Fibroblast of skin of left quadriceps (primary cell): Measurements from ENCODE around the gene KCNJ10.

Source experiments
- DNase-seq, 2 experiments: peaks; one replicate each; pipeline ENCODE4 v3.0.0-alpha.2; 2013; ENCODE audit warnings: low read depth in 2 of 2

KCNJ10 gene

GRCh38 chr1:160024195-160024905, 45.6 kb downstream of the KCNJ10 start:
- DNase-seq = no peak

DNA sequence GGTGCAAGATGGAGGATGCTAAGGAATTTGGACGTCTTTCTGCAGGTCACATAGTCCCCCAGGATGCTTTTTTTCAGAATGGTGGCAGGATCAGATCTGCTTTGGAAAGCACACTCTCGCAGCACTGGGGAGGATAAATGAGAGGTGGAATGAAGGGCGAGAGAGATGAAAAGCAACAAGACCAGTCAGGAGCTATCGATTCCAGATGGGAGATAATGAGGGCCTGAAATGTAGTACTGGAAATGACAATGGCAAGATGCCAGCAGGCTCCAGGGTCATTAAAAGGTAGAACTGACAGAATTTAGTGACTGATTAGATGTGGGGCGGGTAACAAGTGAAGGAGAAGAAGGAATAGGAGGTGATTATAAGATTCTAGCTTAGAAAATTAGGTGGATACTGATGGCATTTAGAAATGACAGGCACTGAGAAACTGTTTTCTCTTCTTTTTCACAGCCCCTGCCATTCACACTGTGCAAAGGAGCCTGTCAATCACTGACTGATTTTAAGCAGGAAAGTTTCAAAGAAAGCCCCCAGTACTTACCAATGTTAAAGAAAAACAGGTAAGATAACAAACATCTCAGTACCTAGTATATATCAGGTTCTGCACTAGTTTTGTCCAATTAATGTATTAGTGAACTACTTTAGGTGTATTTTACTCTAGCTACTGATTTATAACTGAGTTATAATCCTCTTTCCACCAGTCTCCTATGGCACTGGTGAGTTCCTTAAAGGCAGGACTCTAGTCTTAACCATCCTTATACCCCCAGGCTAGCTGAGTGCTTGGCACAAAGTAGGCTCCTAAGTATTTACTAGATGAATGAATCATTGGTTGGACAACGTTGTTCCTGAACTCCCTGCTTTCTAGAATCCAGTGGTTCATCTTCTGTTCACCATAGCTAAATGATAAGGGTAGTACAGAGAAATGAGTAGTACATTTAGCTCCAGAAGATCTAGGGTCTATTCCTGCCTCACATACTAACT, 47.3 kb downstream of the KCNJ10 start:
- no peak for DNase-seq

GRCh38 chr1:160021376-160022074, 48.4 kb downstream of the KCNJ10 start:
- no peak for DNase-seq

DNA sequence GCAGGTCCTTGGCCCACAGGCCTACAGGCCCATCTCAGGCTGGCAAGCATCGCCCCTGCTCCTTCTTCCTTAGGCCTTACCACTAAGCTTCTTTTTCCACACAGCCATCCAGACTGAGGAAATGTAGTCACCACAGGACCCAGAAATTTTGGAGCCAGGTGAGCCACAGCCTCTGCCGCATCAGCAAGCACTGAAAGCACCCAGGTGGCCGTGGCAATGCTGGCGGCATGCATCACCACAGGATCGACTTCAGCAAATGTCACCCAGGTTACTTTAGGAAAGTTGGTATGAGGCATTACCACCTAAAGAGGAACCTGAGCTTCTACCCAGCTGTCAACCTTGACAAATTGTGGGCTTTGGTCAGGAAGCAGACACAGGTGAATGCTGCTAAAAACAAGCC, 49.8 kb downstream of the KCNJ10 start:
- DNase-seq = no peak

DNA sequence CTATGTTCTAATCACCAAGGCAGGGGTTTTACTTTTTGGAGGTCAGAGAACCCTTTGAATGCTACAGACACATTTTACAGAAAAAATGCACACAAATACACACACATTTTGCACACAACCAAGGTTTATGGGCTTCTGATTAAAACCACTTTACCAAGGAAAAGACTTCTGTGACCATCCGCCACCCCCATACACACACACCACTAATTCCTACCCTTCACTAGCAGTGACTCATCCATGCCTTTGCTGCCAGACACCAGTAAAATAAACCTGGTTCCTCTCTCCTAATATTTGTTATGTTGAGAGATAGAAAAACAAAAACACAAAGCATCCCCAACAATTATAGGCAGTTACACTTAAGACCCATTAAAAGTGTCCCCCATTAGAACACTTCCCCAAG, 51.1 kb downstream of the KCNJ10 start:
- no peak for DNase-seq

GRCh38 chr1:160018347-160018746, 51.6 kb downstream of the KCNJ10 start:
- DNase-seq = no peak

DNA sequence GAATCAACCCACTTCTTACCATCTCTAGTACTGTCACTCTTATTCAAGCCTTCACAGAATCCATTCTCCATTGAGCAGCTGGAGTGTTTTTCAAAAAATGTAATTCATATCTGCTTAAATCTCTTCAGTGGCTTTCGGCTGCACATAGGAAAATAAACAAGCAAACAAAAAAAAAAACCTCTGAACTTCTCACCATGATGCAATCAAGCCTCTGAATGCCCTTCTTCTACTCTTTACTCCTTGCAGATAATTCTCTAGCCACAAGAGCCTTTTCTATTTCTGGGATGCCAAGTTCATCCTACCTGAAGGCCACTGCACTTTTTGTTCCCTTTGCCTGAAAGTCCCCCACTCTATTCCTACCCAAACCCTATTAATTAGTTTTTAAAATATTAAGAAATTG, 52.4 kb downstream of the KCNJ10 start:
- no peak for DNase-seq

- no peak for DNase-seq
These were observed 58.2 kb downstream of the KCNJ10 start for GRCh38 chr1:160011781-160012180.

- DNase-seq = no peak
These were observed 60.2 kb downstream of the KCNJ10 start for GRCh38 chr1:160009801-160010200.

DNA sequence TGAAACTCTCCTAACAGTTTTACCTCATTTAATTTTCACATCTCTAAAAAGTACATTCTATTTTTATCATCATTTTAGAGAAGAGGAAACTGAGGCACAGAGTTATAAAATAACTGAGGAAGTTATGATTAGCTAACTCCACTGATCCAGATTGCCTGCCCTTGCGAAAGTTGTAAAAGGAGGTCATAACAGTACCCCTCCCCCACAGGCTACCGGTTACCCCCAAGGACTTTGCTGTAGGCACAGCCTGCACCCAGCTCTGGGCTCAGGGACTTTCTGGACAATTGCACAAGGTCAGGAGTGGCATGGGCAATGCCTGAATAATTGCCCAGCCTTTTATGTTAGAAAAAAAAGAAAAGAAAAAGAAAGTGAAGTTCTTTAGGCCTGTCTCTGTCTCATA, 60.9 kb downstream of the KCNJ10 start:
- DNase-seq = no peak

- no peak for DNase-seq
These were observed 62.3 kb downstream of the KCNJ10 start for GRCh38 chr1:160007577-160008200.

- DNase-seq = peak; percentile 25 to 29
These were observed 63.5 kb downstream of the KCNJ10 start for GRCh38 chr1:160006312-160006940.

DNA sequence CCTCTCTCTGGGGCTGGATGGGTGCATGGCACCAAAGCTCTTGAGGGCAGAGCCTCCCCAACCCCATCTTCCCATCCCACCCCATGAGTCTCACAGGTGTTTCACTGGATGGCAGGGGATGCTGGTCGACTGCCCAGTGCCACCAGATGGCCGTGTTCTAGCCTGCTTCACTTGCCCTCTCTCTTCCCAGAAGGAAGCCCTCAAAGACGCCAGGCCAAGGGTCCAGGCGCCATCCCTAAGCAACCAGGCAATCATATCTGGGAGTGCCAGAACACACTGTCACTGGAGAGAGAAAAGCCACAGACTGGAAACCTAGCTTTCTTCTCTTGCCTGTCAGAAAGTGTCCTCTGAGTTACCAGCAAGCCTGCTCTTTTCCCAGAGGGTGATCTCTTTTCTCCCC, 64.9 kb downstream of the KCNJ10 start:
- DNase-seq = no peak

DNA sequence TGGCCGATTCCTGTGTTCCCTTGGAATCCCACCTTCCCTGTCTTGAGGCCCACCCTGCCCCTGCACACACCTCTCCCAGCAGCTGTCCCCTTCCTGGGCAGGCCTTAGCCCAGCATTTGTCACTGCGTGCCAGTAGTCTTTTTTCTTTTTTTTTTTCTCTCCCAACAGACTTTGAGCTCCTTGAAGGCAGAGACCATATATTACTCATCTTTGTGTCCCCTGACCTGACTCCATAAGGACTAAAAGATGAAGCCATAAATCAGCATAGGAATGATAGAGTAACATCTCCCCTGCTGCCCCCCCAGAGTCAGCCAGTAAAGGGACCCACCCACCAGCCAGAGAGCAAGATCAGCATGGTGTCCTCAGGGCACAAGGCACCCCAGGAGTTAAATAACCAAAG, 65.5 kb downstream of the KCNJ10 start:
- no peak for DNase-seq

DNA sequence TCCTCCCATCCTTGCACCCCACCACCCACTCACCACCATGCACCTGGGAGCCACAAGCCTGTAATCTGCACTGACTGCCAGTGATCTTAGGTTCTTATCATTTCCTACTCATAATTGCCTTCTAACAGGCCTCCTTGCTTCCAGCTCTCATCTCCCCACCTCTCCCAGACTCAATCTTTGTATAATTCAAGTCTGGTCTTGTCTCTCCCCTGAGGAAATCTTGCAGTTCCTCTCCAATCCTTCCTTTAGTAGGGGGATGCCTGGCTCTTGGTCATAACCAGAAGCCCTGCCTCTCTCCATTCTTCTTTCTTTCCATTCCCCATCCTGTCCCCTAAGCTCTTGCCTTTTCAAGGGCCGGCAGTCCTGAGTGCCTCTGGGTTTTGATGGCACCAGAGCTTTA, 66.0 kb downstream of the KCNJ10 start:
- no peak for DNase-seq

- DNase-seq = no peak
These were observed 68.5 kb downstream of the KCNJ10 start for GRCh38 chr1:160001440-160001839.

DNA sequence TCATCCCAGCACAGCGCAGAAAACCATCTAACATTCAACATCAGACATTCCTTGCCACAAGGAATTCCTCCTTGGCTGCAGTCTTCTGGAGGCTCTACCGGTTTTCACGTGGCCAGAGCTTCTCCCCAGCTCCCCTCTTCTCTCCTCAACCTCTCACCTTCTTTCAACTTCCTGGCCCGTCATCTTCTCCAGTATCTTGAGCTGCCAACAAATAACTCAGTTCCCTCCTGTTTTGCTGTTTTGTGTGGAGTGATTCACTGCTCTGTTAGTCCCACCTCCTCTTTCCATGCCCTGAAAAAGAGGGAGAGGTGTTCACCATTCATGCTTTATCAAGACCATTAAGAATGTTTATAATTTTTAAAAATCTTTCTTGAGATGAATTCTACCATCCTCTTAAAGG, 70.8 kb downstream of the KCNJ10 start:
- no peak for DNase-seq

DNA sequence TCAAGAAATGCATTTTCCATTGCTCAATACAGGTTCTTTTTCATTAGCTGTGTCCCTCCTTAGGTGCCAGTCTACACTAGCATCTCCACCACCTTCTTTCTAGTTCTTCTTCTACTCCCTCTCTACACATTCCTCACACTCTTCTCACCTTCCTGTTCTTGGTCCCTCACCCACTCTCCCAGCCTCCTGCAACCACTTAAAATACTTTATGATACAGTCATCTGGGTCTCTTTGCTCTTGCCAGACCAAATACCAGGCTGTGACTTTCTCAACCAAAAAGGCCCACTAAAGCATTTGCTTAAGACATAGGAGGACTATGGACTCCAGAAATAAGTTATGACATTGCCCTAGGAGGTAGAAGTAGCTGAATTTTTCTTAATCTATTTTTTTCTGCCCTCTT, 73.3 kb downstream of the KCNJ10 start:
- DNase-seq = peak; percentile 77 to 80

GRCh38 chr1:159994896-159995295, 75.1 kb downstream of the KCNJ10 start:
- no peak for DNase-seq

- DNase-seq = no peak
These were observed 76.0 kb downstream of the KCNJ10 start for GRCh38 chr1:159993911-159994310.

DNA sequence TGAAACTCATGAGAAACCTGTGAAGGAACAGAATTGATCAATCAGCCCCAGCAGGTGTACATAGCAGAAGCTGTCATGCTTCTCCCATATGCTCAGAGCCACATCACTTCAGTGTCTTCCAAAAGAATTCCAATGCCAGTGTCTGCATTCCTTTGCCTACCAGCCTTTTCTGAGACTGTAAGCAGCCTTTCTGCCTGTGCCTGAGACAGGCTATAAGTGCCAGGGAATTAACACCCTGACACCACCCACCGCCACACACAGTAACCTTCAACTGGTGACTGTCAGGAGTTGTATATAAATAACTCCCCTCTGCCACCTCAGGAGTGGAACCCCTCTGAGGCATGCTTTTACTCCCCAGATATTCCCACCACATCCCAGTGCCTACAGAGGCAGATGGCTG, 77.8 kb downstream of the KCNJ10 start:
- DNase-seq = no peak
